BE2C (cell line): Measurements from ENCODE around the gene GRM1.

ENCODE experiments used
- DNase-seq: peaks from one replicate; pipeline ENCODE4 v3.0.0-alpha.2; 2020
- H3K27me3 ChIP-seq: fragments of 250-450 bp; sonication (Bioruptor Pico); 2 replicates; pipeline ENCODE4 v1.5.1; 2020; ENCODE audit warnings: mild to moderate bottlenecking
- H3K36me3 ChIP-seq: fragments of 250-450 bp; sonication (Bioruptor Pico); 2 replicates; pipeline ENCODE4 v1.5.1; 2020; ENCODE audit warnings: mild to moderate bottlenecking
- H3K4me1 ChIP-seq: fragments of 250-450 bp; sonication (Bioruptor Pico); 2 replicates; pipeline ENCODE4 v1.5.1; 2020
- H3K4me3 ChIP-seq: 2 replicates; pipeline ENCODE4 v1.5.1; 2011; ENCODE audit warnings: low read depth, low read length
- H3K9me3 ChIP-seq: fragments of 250-450 bp; sonication (Bioruptor Pico); 2 replicates; pipeline ENCODE4 v1.5.1; 2020
- CTCF ChIP-seq: IDR thresholded peaks from 2 replicates; pipeline ENCODE4 v1.5.1; 2012; ENCODE audit warnings: mild to moderate bottlenecking, low read depth, low read length

Gene GRM1

GRCh38 chr6:146184701-146185100 lies 155.8 kb downstream of the GRM1 start:
- Histone ChIP-seq H3K27me3 (peaks cover 3% of the 10 kb centered on the region; the same call in 1 of the 2 replicates), H3K36me3 (no peaks in the 10 kb centered on the region), H3K4me1 (no peaks in the 10 kb centered on the region), H3K4me3 (no peak overlapping the region), H3K9me3 (no peaks in the 10 kb centered on the region)
- no peak for DNase-seq
- TF ChIP-seq CTCF = no peak

- H3K4me3 ChIP-seq = no peak overlapping the region
- DNase-seq = no peak
- H3K9me3 ChIP-seq = no peaks in the 10 kb centered on the region
- peaks cover 3% of the 10 kb centered on the region; the same call in 1 of the 2 replicates for H3K27me3 ChIP-seq
- H3K4me1 ChIP-seq = no peaks in the 10 kb centered on the region
- TF ChIP-seq CTCF = no peak
- H3K36me3 ChIP-seq = no peaks in the 10 kb centered on the region
These were observed 160.3 kb downstream of the GRM1 start for GRCh38 chr6:146189131-146189530.

- H3K9me3 ChIP-seq = no peaks in the 10 kb centered on the region
These were observed 161.7 kb downstream of the GRM1 start for GRCh38 chr6:146190581-146190980.

GRCh38 chr6:146191166-146191565 lies 162.3 kb downstream of the GRM1 start:
- Histone ChIP-seq H3K36me3 (no peaks in the 10 kb centered on the region), H3K9me3 (no peaks in the 10 kb centered on the region), H3K27me3 (0 out of 2 replicates have a peak, but pooled peaks cover 3% of the 10 kb centered on the region), H3K4me3 (no peak overlapping the region), H3K4me1 (no peaks in the 10 kb centered on the region)
- no peak for TF ChIP-seq CTCF
- no peak for DNase-seq

More at GRCh38 chr6:146190581-146190980, 161.7 kb downstream of the GRM1 start:
- no peak for DNase-seq
- no peak for TF ChIP-seq CTCF
- Histone ChIP-seq H3K36me3 (no peaks in the 10 kb centered on the region), H3K27me3 (0 out of 2 replicates have a peak, but pooled peaks cover 3% of the 10 kb centered on the region), H3K4me1 (no peaks in the 10 kb centered on the region), H3K4me3 (no peak overlapping the region)

GRCh38 chr6:146191612-146192011 lies 162.8 kb downstream of the GRM1 start:
- Histone ChIP-seq H3K4me3 (no peak overlapping the region), H3K27me3 (0 out of 2 replicates have a peak, but pooled peaks cover 3% of the 10 kb centered on the region), H3K36me3 (no peaks in the 10 kb centered on the region), H3K9me3 (no peaks in the 10 kb centered on the region), H3K4me1 (no peaks in the 10 kb centered on the region)
- no peak for TF ChIP-seq CTCF
- no peak for DNase-seq

- Histone ChIP-seq H3K4me1 (no peaks in the 10 kb centered on the region), H3K9me3 (no peaks in the 10 kb centered on the region), H3K4me3 (no peak overlapping the region), H3K27me3 (no peaks in the 10 kb centered on the region), H3K36me3 (no peaks in the 10 kb centered on the region)
- DNase-seq = no peak
- TF ChIP-seq CTCF = no peak
These were observed 165.6 kb downstream of the GRM1 start for GRCh38 chr6:146194434-146194833.
